Measurements from ENCODE around the gene VTN. TPM values are rescaled to one million over a fixed set of nuclear protein-coding genes. Genes with fewer than 3 reads are reported as not detected.

The VTN gene
- total and polyA plus RNA-seq, 2 experiments from 2014 or later: 0.16 TPM; not detected in 1

GRCh38 chr17:28404007-28404406 lies 33.9 kb upstream of the VTN start (continued):
- TF ChIP-seq, protein P1, sequence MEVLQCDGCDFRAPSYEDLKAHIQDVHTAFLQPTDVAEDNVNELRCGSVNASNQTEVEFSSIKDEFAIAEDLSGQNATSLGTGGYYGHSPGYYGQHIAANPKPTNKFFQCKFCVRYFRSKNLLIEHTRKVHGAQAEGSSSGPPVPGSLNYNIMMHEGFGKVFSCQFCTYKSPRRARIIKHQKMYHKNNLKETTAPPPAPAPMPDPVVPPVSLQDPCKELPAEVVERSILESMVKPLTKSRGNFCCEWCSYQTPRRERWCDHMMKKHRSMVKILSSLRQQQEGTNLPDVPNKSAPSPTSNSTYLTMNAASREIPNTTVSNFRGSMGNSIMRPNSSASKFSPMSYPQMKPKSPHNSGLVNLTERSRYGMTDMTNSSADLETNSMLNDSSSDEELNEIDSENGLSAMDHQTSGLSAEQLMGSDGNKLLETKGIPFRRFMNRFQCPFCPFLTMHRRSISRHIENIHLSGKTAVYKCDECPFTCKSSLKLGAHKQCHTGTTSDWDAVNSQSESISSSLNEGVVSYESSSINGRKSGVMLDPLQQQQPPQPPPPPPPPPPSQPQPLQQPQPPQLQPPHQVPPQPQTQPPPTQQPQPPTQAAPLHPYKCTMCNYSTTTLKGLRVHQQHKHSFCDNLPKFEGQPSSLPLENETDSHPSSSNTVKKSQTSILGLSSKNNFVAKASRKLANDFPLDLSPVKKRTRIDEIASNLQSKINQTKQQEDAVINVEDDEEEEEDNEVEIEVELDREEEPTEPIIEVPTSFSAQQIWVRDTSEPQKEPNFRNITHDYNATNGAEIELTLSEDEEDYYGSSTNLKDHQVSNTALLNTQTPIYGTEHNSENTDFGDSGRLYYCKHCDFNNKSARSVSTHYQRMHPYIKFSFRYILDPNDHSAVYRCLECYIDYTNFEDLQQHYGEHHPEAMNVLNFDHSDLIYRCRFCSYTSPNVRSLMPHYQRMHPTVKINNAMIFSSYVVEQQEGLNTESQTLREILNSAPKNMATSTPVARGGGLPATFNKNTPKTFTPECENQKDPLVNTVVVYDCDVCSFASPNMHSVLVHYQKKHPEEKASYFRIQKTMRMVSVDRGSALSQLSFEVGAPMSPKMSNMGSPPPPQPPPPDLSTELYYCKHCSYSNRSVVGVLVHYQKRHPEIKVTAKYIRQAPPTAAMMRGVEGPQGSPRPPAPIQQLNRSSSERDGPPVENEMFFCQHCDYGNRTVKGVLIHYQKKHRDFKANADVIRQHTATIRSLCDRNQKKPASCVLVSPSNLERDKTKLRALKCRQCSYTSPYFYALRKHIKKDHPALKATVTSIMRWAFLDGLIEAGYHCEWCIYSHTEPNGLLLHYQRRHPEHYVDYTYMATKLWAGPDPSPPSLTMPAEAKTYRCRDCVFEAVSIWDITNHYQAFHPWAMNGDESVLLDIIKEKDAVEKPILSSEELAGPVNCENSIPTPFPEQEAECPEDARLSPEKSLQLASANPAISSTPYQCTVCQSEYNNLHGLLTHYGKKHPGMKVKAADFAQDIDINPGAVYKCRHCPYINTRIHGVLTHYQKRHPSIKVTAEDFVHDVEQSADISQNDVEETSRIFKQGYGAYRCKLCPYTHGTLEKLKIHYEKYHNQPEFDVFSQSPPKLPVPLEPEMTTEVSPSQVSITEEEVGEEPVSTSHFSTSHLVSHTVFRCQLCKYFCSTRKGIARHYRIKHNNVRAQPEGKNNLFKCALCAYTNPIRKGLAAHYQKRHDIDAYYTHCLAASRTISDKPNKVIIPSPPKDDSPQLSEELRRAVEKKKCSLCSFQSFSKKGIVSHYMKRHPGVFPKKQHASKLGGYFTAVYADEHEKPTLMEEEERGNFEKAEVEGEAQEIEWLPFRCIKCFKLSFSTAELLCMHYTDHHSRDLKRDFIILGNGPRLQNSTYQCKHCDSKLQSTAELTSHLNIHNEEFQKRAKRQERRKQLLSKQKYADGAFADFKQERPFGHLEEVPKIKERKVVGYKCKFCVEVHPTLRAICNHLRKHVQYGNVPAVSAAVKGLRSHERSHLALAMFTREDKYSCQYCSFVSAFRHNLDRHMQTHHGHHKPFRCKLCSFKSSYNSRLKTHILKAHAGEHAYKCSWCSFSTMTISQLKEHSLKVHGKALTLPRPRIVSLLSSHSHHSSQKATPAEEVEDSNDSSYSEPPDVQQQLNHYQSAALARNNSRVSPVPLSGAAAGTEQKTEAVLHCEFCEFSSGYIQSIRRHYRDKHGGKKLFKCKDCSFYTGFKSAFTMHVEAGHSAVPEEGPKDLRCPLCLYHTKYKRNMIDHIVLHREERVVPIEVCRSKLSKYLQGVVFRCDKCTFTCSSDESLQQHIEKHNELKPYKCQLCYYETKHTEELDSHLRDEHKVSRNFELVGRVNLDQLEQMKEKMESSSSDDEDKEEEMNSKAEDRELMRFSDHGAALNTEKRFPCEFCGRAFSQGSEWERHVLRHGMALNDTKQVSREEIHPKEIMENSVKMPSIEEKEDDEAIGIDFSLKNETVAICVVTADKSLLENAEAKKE (CRISPR knock-in tag; IDR thresholded peaks at IDR 0.05): no peak
- TF ChIP-seq ZNF331 (CRISPR knock-in tag; IDR thresholded peaks at IDR 0.05; ENCODE audit: low read depth) (no peak), STAT1 (IDR thresholded peaks at IDR 0.05; ENCODE audit: unreplicated experiment) (no peak), CREB1 (CRISPR knock-in tag; IDR thresholded peaks at IDR 0.05; ENCODE audit: low read depth) (no peak), NANOG (IDR thresholded peaks at IDR 0.05; ENCODE audit: borderline replicate concordance) (no peak), ETS1 (IDR thresholded peaks at IDR 0.05) (no peak), EZH2 (IDR thresholded peaks at IDR 0.05; ENCODE audit: low read depth, unreplicated experiment) (no peak), ZNF114 (CRISPR knock-in tag; IDR thresholded peaks at IDR 0.05) (no peak), EZH2phosphoT487 (IDR thresholded peaks at IDR 0.05; ENCODE audit: unreplicated experiment) (no peak), REST (IDR thresholded peaks at IDR 0.05; ENCODE audit: unreplicated experiment) (no peak)

Measured in GM23338 (cell line).